Measurements from ENCODE around the gene ADK. TPM values are rescaled to one million over a fixed set of nuclear protein-coding genes. Genes with fewer than 3 reads are reported as not detected.
"Not testable (repeated sequence)": the region's sequence is repeated elsewhere in the genome, so short reads cannot be mapped to it uniquely, and the experiment has no call there.

Gene ADK
- total RNA-seq, 1 donor from 2014 or later = 40.8 TPM

DNA sequence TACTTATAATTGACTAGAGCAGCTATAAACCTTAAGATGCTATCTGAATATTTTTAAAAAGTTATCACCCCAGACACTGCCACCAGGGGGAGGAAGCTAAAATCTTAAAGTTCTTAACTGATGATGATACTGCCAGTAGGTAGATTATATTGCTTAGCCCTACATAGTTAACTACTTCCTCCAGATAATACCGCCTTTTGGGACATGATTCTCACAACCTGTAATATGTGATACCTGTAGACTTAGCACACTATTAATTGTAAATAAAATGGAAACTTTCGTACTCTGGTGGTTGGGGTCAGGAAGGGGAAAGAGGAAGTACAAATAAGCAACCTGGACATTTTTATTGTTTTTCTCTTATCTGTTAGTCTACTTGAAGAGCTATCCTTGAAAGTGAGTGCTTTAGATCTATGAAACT is 268.9 kb downstream of the ADK start:
- no peak for DNase-seq (ENCODE audit: low spot score)

GRCh38 chr10:74424565-74424964 is 273.5 kb downstream of the ADK start:
- DNase-seq (ENCODE audit: low spot score) = no peak

DNA sequence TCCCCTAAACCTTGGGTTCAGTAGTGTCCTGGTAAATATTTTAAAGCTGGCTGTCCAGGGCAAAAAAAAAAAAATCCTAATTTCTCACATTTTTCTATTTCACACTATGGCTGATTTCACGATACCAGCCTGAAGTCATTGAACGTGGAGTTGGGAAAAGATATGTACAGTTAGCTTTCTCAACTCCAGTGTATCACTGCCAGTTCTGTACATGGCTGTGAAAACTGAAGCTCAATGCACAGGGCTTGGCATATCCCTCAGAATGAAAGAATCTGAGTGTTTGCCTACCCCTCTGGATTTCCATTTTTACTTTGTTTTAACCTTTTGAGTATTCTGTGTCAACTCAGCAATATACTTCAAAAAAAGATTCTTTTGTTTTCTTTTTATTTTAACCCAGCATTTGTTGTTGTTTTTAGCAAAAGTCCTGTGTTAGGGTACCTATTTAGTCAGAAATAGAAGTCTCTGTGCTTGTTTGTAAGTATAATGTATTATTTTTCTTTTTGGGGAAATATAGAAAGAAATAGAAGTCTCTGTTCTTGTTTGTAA is 274.5 kb downstream of the ADK start:
- DNase-seq (ENCODE audit: low spot score) = no peak

DNA sequence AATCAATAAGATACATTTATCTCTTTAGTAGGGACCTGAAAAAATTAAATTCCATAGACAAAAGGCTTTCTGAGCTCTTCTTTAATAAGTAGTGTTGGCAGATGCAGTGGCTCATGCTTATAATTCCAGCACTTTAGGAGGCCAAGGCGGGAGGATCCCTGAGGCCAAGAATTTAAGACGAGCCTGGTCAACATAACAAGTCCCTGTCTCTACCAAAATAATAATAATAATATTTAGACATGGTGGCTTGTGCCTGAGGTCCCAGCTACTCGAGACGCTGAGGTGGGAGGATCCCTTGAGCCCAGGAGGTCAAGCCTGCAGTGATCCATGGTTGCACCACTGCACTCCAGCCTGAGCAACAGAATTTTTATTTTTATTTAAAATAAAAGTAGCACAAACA is 280.8 kb downstream of the ADK start:
- DNase-seq (ENCODE audit: low spot score) = no peak

- no peak for DNase-seq (ENCODE audit: low spot score)
Measured at GRCh38 chr10:74432841-74433594, 282.0 kb downstream of the ADK start.

GRCh38 chr10:74433595-74433956 is 282.6 kb downstream of the ADK start:
- no peak for DNase-seq (ENCODE audit: low spot score)

GRCh38 chr10:74433993-74434392 is 283.0 kb downstream of the ADK start:
- no peak for DNase-seq (ENCODE audit: low spot score)

DNA sequence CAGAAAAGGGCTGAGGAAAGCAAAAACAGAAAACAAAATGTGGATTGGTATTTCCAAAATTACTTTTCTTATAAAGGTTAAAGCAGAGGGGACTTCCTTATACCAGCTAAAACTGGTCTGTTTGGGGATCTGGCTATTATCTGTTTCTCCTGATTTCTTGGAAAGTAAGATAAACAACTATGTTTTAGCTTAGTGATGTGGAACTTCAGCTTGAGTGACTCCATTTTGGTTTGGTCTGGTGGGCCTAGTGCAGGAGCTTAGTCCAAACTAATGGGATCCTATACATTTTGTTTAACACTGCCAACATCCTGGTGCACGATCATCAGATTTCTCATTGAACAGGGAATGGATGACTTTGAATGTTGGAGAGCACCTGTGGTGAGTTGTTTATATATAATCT is 283.5 kb downstream of the ADK start:
- DNase-seq (ENCODE audit: low spot score) = no peak

DNA sequence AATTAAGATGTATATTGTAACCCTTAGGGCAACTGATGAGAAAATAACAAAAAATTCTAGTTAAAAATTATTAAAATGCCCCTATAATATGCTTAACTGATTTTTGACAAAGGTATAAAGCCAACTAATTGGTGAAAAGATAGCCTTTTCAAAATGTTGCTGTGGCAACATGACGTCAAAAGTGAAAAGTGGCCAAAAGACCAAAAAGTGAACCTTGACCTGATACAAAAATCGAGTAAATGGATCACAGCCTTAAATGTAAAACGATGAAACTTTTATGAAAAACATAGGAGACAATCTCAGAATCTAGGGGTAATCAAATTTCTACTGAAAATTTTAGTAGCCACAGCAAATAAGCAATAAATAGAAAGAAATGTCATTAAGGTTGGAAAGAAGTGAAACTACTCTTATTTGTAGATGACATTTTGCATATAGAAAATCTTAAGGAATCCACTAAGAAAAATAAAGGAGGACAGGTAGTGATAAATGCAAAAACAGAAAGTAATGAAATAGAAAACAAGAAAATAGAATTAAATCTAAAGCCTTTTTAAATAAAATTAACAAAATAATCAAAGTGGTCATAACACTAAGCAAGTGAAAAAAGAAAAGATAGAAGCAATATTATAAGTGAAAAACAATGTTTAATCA is 285.6 kb downstream of the ADK start:
- no peak for DNase-seq (ENCODE audit: low spot score)

- no peak for DNase-seq (ENCODE audit: low spot score)
Measured at GRCh38 chr10:74437822-74438221, 286.8 kb downstream of the ADK start.

DNA sequence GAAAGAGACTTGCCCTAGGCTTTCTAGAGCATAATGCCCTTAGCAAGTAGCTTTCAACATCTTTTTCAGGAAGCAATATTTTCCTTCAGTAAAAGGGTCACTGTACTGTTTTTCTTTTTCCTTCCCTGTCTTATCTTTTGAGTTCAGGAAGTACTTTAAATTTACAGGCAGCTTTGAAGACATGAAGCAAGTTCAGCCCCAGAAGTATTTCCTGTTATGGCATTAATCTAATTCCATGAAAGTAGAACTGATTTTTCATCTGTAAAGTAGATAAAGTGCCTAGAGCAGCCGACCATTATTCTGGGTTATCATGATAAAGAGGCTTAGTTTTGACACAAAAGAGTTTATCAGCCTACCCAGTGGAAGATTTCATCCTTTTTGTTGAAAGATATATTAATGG is 288.2 kb downstream of the ADK start:
- no peak for DNase-seq (ENCODE audit: low spot score)

DNA sequence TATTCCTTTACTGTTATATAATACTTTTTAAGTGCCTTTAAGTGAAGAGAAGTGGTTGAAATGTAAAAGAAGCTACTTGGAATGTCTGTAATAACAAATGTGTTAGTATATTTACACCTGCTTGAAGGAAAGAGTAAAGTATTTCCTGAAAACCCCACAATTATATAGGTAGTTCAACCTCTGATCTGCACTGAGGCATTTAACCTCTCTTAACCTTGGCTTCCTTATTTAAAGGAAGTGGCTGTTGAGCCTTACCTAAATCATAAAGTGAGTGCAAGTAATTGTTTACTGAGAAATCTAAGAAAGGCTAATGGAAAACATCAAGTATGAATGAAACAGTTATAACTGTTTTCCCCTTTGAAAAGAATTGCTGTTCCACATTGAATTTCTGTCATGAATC is 294.5 kb downstream of the ADK start:
- no peak for DNase-seq (ENCODE audit: low spot score)

- no peak for DNase-seq (ENCODE audit: low spot score)
Measured at GRCh38 chr10:74450602-74451001, 299.6 kb downstream of the ADK start.

DNA sequence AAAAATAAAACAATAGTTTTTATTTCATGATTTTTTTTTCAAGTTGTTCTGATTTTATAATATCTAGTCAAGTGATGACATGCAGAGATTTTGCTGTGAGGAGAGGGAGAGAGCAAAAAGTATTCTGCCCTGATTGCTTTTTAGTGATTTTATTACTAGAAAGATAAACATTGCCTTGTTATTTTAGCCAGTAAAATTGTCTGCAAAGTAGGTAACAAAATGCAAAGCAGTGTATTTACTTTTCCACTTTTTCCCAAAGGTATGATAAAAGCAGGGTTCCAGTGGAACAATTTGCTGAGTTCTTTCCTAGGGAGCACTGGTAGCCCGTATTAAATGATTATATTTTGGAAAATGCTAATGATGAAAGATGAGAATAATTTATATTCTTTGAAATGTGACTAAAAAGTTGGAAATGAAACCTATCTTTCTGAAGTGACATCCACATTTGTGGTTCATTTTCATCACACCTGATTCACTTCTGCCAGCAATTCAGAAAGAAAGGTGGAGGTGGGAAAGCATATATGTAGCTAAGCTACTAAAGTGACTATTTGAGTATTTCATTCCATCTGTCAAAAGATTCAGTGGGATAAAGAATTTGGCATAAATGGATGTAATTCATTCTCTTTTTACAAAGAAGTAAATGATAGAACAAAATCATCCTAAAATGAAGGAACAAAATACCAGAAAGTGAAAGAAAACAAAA is 300.3 kb downstream of the ADK start:
- DNase-seq (ENCODE audit: low spot score) = no peak

DNA sequence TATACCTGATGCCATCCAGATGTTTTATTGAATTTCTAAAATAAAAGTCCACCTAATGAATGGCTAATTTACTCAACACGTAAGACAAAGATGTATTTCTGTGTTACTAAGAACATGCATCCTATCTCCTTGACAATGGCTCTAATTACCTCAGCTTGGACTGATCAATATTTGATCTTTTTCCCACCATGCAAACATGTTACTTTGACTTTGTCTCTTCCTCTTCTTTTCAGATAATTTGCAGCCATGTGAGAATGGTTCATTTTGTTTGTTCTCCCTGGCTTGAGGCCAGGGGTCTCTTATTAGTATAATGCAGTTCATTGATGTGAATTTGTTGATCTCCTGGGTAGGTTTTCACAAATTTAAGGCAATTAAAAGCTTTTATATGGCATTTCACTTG is 302.1 kb downstream of the ADK start:
- no peak for DNase-seq (ENCODE audit: low spot score)

DNA sequence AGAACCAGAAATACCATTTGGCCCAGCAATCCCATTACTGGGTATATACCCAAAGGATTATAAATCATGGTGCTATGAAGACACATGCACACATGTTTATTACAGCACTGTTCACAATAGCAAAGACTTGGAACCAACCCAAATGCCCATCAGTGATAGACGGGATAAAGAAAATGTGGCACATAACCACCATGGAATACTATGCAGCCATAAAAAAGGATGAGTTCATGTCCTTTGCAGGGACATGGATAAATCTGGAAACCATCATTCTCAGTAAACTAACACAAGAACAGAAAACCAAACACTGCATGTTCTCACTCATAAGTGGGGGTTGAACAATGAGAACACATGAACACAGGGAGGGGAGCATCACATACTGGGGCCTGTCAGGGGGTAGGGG is 306.5 kb downstream of the ADK start:
- not testable (repeated sequence) for DNase-seq (ENCODE audit: low spot score)

DNA sequence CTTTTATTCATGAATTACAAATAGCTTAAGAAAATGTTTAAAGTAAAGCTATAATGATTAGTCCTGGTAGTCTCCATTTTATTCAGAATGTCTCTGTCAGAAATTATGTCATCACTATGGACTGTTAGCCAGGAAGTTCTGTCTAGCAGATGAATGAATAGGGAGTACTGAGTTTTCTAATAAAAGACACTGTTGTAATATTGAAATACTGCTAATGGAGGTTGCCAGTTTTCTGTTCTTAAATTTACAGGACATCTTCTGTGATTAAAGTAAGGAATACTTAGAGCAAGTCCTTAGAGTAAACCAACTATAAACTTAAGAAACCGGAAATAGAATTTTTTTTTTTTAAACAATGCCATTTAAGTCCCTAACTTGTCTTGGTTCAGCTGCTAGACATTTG is 309.8 kb downstream of the ADK start:
- no peak for DNase-seq (ENCODE audit: low spot score)

GRCh38 chr10:74474022-74474713 is 323.1 kb downstream of the ADK start:
- DNase-seq (ENCODE audit: low spot score) = no peak

- DNase-seq (ENCODE audit: low spot score) = not testable (repeated sequence)
Measured at GRCh38 chr10:74476162-74476706, 325.2 kb downstream of the ADK start.

- no peak for DNase-seq (ENCODE audit: low spot score)
Measured at GRCh38 chr10:74480778-74481177, 329.8 kb downstream of the ADK start.

- no peak for DNase-seq (ENCODE audit: low spot score)
Measured at GRCh38 chr10:74483356-74483755, 332.3 kb downstream of the ADK start.

- no peak for DNase-seq (ENCODE audit: low spot score)
Measured at GRCh38 chr10:74485283-74485682, 334.3 kb downstream of the ADK start.

Measured in ureter (tissue), 1 donor.